ENCODE results near the gene DENND1A. TPM values are rescaled to one million over a fixed set of nuclear protein-coding genes. Genes with fewer than 3 reads are reported as not detected.
A peak's percentile ranks its signal among the peaks of the same experiment; 100 is the strongest.

The DENND1A gene
- total and polyA plus RNA-seq, 7 donors = 12.8 to 33.2 (median 19.2) TPM

- Histone ChIP-seq H3K4me1 (no peaks in the 10 kb centered on the region), H3K27me3 (no peaks in the 10 kb centered on the region), H3K9me3 (no peaks in the 10 kb centered on the region), H3K4me3 (no peak overlapping the region), H3K36me3 (peaks cover 0 to 30% (median 0%) of the 10 kb centered on the region in 4 donors), H3K27ac (no peak overlapping the region)
- intact Hi-C loops (cut with DNase I) = no loop called here
- no peak for DNase-seq
- TF ChIP-seq CTCF (IDR thresholded peaks at IDR 0.05) = no peak
- no peak for TF ChIP-seq EP300 (IDR thresholded peaks at IDR 0.05)
- no peak for TF ChIP-seq POLR2A (IDR thresholded peaks at IDR 0.05)
- no peak for TF ChIP-seq POLR2AphosphoS5 (IDR thresholded peaks at IDR 0.05)
- WGBS, 2 donors = 91 to 95% methylated on average over 6 of the region's 6 CpGs
Measured at GRCh38 chr9:123424552-123425225, 505.2 kb downstream of the DENND1A start.

DNA sequence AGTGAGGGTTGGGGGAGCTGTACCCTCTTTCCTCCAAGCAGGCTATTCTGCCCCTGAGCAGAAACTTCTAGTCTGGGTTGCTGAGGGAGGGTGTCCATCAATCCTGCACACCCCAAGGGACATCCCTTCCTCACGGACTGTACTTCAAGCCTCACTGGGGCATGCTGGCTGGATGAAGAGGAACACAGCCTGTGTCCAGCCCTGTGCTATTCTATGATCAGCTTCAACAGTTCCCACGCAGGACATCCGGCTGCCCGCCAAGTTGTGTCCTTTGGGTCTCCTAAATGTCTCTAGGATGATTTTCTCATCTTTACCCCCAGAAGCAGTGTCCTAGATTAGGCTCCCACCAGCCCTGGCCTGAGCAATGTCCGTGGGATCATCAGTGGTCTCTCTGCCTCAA, 505.8 kb downstream of the DENND1A start:
- intact Hi-C loops (cut with DNase I) = no loop called here
- no peak overlapping the region for H3K27ac ChIP-seq
- WGBS, 2 donors = 96 to 99% methylated on average over 5 of the region's 5 CpGs

GRCh38 chr9:123423311-123423640, 506.6 kb downstream of the DENND1A start:
- no peaks in the 10 kb centered on the region for H3K4me1 ChIP-seq
- TF ChIP-seq POLR2A (IDR thresholded peaks at IDR 0.05) (no peak), EP300 (IDR thresholded peaks at IDR 0.05) (no peak), CTCF (IDR thresholded peaks at IDR 0.05) (no peak), POLR2AphosphoS5 (IDR thresholded peaks at IDR 0.05) (no peak)
- 93 to 95% methylated on average over 8 of the region's 8 CpGs for WGBS, 2 donors
- H3K36me3 ChIP-seq = peaks cover 0 to 43% (median 0%) of the 10 kb centered on the region in 4 donors
- H3K27ac ChIP-seq = no peak overlapping the region
- no peaks in the 10 kb centered on the region for H3K27me3 ChIP-seq
- no peak overlapping the region for H3K4me3 ChIP-seq
- intact Hi-C loops (cut with DNase I) = no loop called here
- H3K9me3 ChIP-seq = no peaks in the 10 kb centered on the region
- peak; percentile 48 for DNase-seq

More for the DNA sequence above, 505.8 kb downstream of the DENND1A start:
- Histone ChIP-seq H3K9me3 (no peaks in the 10 kb centered on the region), H3K4me1 (no peaks in the 10 kb centered on the region), H3K4me3 (no peak overlapping the region), H3K36me3 (peaks cover 0 to 35% (median 0%) of the 10 kb centered on the region in 4 donors), H3K27me3 (no peaks in the 10 kb centered on the region)
- TF ChIP-seq CTCF (IDR thresholded peaks at IDR 0.05) = no peak
- no peak for TF ChIP-seq EP300 (IDR thresholded peaks at IDR 0.05)
- no peak for TF ChIP-seq POLR2A (IDR thresholded peaks at IDR 0.05)
- TF ChIP-seq POLR2AphosphoS5 (IDR thresholded peaks at IDR 0.05) = no peak
- peak; percentile 55 for DNase-seq

DNA sequence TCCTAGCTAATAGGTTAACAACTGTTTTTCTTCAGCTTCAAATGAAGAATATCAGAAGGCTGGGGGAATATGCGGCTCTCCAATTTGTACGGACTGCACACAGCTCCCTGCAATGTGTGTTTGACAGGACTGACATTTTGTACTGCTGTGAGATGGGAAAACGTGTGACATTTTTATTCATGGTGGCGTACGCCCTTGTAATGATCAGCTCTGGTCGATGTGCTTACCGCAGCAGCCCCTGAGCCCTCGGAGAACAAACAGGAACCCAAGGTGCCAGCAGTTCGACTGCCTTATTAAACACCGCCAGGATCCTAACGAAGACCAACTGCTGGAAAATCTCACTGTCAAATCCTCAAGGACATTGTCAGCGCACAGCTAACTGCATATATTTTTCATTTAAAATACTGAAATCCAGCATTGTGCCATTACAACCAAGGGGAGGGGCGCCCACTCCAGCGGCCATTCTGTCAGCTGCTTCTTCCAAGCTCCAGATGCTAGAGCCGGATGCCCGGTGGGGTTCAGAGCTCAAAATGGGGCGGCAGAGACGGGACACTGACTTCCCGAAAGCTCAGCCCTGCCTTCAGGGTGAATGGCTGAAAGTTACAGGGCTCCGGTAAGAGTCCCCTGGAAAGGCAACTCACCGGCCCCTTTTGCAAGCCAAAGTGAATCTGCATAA, 507.2 kb downstream of the DENND1A start:
- TF ChIP-seq POLR2A (IDR thresholded peaks at IDR 0.05) (no peak), CTCF (IDR thresholded peaks at IDR 0.05) (no peak), POLR2AphosphoS5 (IDR thresholded peaks at IDR 0.05) (no peak), EP300 (IDR thresholded peaks at IDR 0.05) (no peak)
- no peaks in the 10 kb centered on the region for H3K4me1 ChIP-seq
- H3K27ac ChIP-seq = no peak overlapping the region
- peak; percentile 39 for DNase-seq
- peaks cover 0 to 44% (median 0%) of the 10 kb centered on the region in 4 donors for H3K36me3 ChIP-seq
- intact Hi-C loops (cut with DNase I) = no loop called here
- no peaks in the 10 kb centered on the region for H3K27me3 ChIP-seq
- H3K4me3 ChIP-seq = no peak overlapping the region
- 90 to 95% methylated on average over 21 of the region's 21 CpGs for WGBS, 2 donors
- H3K9me3 ChIP-seq = no peaks in the 10 kb centered on the region
